ENCODE measurements around the gene TMEM238.

- TF ChIP-seq, protein P1, sequence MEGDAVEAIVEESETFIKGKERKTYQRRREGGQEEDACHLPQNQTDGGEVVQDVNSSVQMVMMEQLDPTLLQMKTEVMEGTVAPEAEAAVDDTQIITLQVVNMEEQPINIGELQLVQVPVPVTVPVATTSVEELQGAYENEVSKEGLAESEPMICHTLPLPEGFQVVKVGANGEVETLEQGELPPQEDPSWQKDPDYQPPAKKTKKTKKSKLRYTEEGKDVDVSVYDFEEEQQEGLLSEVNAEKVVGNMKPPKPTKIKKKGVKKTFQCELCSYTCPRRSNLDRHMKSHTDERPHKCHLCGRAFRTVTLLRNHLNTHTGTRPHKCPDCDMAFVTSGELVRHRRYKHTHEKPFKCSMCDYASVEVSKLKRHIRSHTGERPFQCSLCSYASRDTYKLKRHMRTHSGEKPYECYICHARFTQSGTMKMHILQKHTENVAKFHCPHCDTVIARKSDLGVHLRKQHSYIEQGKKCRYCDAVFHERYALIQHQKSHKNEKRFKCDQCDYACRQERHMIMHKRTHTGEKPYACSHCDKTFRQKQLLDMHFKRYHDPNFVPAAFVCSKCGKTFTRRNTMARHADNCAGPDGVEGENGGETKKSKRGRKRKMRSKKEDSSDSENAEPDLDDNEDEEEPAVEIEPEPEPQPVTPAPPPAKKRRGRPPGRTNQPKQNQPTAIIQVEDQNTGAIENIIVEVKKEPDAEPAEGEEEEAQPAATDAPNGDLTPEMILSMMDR (IDR thresholded peaks at IDR 0.05; ENCODE audit: insufficient read depth, low read length, poor library complexity, severe bottlenecking) = no peak
- no peak for TF ChIP-seq EZH2phosphoT487 (conservative IDR thresholded peaks at IDR 0.05; ENCODE audit: low read length)
Observed at GRCh38 chr19:55390461-55390880, 6.4 kb upstream of the TMEM238 start.

Measured in SU-DHL-6 (cell line).